HUES48 (cell line): ENCODE data around the gene LYPD3.
A peak's percentile ranks its signal among the peaks of the same experiment; 100 is the strongest.
"Not testable (repeated sequence)": the region's sequence is repeated elsewhere in the genome, so short reads cannot be mapped to it uniquely, and the experiment has no call there.

ENCODE experiments used
- H3K27ac ChIP-seq: one replicate; pipeline ENCODE4 v1.7.0; 2013; ENCODE audit warnings: low read depth, low read length, inconsistent platforms
- H3K27me3 ChIP-seq: 2 replicates; pipeline ENCODE4 v1.6.1; 2013; ENCODE audit warnings: mild to moderate bottlenecking, low read length; ENCODE audit not compliant: control insufficient read depth, insufficient read depth
- H3K36me3 ChIP-seq: 2 replicates; pipeline ENCODE4 v1.6.1; 2013; ENCODE audit warnings: low read length; ENCODE audit not compliant: control insufficient read depth, insufficient read depth
- H3K4me1 ChIP-seq: 2 replicates; pipeline ENCODE4 v1.6.1; 2013; ENCODE audit warnings: mild to moderate bottlenecking, low read length; ENCODE audit not compliant: control insufficient read depth, insufficient read depth
- H3K4me3 ChIP-seq: 2 replicates; pipeline ENCODE4 v1.5.1; 2013; ENCODE audit warnings: mild to moderate bottlenecking, low read depth, low read length
- H3K9ac ChIP-seq: 2 replicates; pipeline ENCODE4 v1.6.1; 2013; ENCODE audit warnings: mild to moderate bottlenecking, low read depth, low read length, moderate library complexity
- H3K9me3 ChIP-seq: 2 replicates; pipeline ENCODE4 v1.6.1; 2013; ENCODE audit warnings: low read length; ENCODE audit not compliant: control insufficient read depth, insufficient read depth

LYPD3 gene

GRCh38 chr19:43465468-43466120 is at the start of gene LYPD3:
TSS of gene LYPD3 (minus strand) at chr19:43465608. CDS start at chr19:43465571, 37 bp downstream.
- 0 out of 2 replicates have a peak, but pooled peaks cover 3% of the 10 kb centered on the region for H3K4me1 ChIP-seq
- peaks cover 23% of the 10 kb centered on the region for H3K27me3 ChIP-seq
- no peaks in the 10 kb centered on the region for H3K36me3 ChIP-seq
- H3K27ac ChIP-seq, result no peak within 1 kb of the TSS
- H3K4me3 ChIP-seq, result peak within 1 kb of the TSS; percentile 94
- no peak within 1 kb of the TSS for H3K9ac ChIP-seq
- H3K9me3 ChIP-seq, result no peaks in the 10 kb centered on the region

- H3K4me3 ChIP-seq, H3K9me3 ChIP-seq, H3K9ac ChIP-seq, H3K27me3 ChIP-seq, H3K4me1 ChIP-seq, H3K27ac ChIP-seq: not testable (repeated sequence)
- H3K36me3 ChIP-seq, result peaks cover 11% of the 10 kb centered on the region; the same call in 1 of the 2 replicates
Measured at GRCh38 chr19:43512399-43512798, 47.0 kb upstream of the LYPD3 start.

GRCh38 chr19:43511324-43511723 is 45.9 kb upstream of the LYPD3 start:
- peaks cover 11% of the 10 kb centered on the region; the same call in 1 of the 2 replicates for H3K36me3 ChIP-seq
- no peaks in the 10 kb centered on the region for H3K4me1 ChIP-seq
- H3K9me3 ChIP-seq, result no peaks in the 10 kb centered on the region
- no peak overlapping the region for H3K4me3 ChIP-seq
- H3K27me3 ChIP-seq, result no peaks in the 10 kb centered on the region
- no peak overlapping the region for H3K9ac ChIP-seq
- H3K27ac ChIP-seq, result no peak overlapping the region

GRCh38 chr19:43510713-43511112 is 45.3 kb upstream of the LYPD3 start:
- Histone ChIP-seq H3K9ac (no peak overlapping the region), H3K4me1 (no peaks in the 10 kb centered on the region), H3K4me3 (no peak overlapping the region), H3K27me3 (no peaks in the 10 kb centered on the region), H3K27ac (no peak overlapping the region), H3K9me3 (no peaks in the 10 kb centered on the region), H3K36me3 (peaks cover 11% of the 10 kb centered on the region; the same call in 1 of the 2 replicates)

DNA sequence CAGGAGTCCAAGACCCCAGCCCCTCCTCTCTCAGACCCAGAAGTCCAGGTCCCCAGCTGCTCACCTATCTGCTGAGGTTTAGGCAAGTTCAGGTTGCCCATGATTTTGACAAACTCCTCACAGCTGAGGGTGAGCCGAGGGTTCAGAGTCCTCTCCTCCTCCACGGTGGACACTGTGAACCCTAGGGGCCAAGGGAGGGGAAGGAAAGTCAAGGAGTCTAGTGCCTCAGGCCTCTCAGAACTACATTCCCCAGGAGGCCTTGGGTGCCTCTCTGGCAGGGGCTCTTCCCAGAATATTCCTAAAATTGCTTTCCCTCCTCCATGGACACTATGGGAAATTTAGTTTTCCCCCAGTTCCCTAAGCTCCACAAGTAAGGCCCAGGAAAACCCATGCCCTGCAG is 42.5 kb upstream of the LYPD3 start:
- Histone ChIP-seq H3K27me3 (peaks cover 10% of the 10 kb centered on the region), H3K4me1 (no peaks in the 10 kb centered on the region; the same call in 1 of the 2 replicates), H3K4me3 (no peak overlapping the region), H3K9me3 (no peaks in the 10 kb centered on the region), H3K9ac (no peak overlapping the region), H3K27ac (no peak overlapping the region), H3K36me3 (peaks cover 11% of the 10 kb centered on the region; the same call in 1 of the 2 replicates)

DNA sequence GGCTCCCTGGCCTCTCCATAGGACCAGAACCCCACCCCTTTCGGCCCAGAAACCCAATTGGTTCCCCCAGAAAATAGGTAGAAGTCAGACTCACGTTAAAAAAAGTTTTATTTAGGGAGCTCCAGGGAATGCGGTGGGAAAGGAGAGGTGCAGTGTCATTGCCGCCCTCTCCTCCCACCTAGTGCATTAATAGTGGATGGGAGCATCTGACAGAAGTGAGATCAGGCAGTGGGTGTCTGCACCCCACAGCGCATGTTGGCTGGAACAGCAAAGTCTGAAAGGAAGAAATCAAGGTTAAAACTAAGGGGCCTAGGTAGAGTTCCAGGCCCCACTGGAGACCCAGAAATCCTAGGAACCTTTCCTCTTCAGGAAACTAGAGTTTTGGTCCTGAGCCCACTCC is 41.2 kb upstream of the LYPD3 start:
- no peaks in the 10 kb centered on the region; the same call in 1 of the 2 replicates for H3K4me1 ChIP-seq

DNA sequence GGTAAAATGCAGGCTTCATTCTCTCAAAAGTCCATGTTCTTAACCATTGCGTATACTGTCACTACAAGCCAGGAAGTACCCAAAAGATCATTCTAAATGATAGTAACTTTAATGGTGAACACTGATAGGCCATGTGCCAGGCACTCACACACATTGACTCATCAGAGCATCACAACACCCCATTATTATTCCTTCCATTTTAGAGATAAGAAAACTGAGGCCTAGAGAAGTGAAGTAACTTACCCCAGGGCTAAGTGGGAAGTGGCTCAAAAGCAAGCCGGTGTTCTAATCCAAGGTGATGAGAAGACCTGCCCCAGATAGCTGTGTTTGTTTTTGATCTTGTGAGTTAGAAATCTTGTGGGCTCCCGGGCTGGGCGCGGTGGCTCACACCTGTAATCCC is 40.5 kb upstream of the LYPD3 start:
- H3K27ac ChIP-seq, result no peak overlapping the region
- H3K9ac ChIP-seq, result no peak overlapping the region
- H3K9me3 ChIP-seq, result no peaks in the 10 kb centered on the region
- H3K4me3 ChIP-seq, result no peak overlapping the region
- H3K4me1 ChIP-seq, result no peaks in the 10 kb centered on the region; the same call in 1 of the 2 replicates
- peaks cover 9% of the 10 kb centered on the region; the same call in 1 of the 2 replicates for H3K36me3 ChIP-seq
- H3K27me3 ChIP-seq, result peaks cover 14% of the 10 kb centered on the region

More for the DNA sequence above, 41.2 kb upstream of the LYPD3 start:
- H3K4me3 ChIP-seq, result no peak overlapping the region
- peaks cover 11% of the 10 kb centered on the region; the same call in 1 of the 2 replicates for H3K36me3 ChIP-seq
- no peak overlapping the region for H3K27ac ChIP-seq
- peaks cover 14% of the 10 kb centered on the region for H3K27me3 ChIP-seq
- no peak overlapping the region for H3K9ac ChIP-seq
- H3K9me3 ChIP-seq, result no peaks in the 10 kb centered on the region

DNA sequence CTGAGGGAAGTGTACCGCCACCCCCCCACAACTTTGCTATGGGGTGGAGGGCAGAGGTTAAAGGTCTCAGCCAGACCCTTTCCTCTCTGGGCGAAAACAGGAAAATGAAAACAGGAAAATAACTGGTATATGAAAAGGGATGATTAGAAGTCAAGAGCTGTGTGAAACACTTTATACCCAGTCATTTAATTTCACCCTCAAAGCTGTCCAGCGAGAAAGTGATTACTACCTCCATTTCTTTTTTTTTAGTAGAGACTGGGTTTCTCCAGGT is 39.7 kb upstream of the LYPD3 start:
- no peaks in the 10 kb centered on the region for H3K9me3 ChIP-seq
- H3K9ac ChIP-seq, result no peak overlapping the region
- H3K4me1 ChIP-seq, result no peaks in the 10 kb centered on the region; the same call in 1 of the 2 replicates
- H3K36me3 ChIP-seq, result peaks cover 8% of the 10 kb centered on the region; the same call in 1 of the 2 replicates
- H3K27ac ChIP-seq, result no peak overlapping the region
- peaks cover 14% of the 10 kb centered on the region for H3K27me3 ChIP-seq
- peak overlapping the region; percentile 78; the same call in 1 of the 2 replicates for H3K4me3 ChIP-seq

GRCh38 chr19:43504426-43505185 is 39.2 kb upstream of the LYPD3 start, which contains the start of gene PHLDB3:
TSS of gene PHLDB3 (minus strand) at chr19:43504746. CDS start at chr19:43504118, 628 bp downstream.
- H3K27ac ChIP-seq, result no peak within 1 kb of the TSS
- peaks cover 8% of the 10 kb centered on the region; the same call in 1 of the 2 replicates for H3K36me3 ChIP-seq
- no peaks in the 10 kb centered on the region; the same call in 1 of the 2 replicates for H3K4me1 ChIP-seq
- peak within 1 kb of the TSS; percentile 1; the same call in 1 of the 2 replicates for H3K9ac ChIP-seq
- H3K27me3 ChIP-seq, result peaks cover 14% of the 10 kb centered on the region
- peak within 1 kb of the TSS; percentile 78 for H3K4me3 ChIP-seq
- H3K9me3 ChIP-seq, result no peaks in the 10 kb centered on the region

- peaks cover 14% of the 10 kb centered on the region for H3K27me3 ChIP-seq
- H3K4me3 ChIP-seq, result peak overlapping the region; percentile 78
- H3K9ac ChIP-seq, result peak overlapping the region; percentile 1; the same call in 1 of the 2 replicates
- no peak overlapping the region for H3K27ac ChIP-seq
- H3K9me3 ChIP-seq, result no peaks in the 10 kb centered on the region
- no peaks in the 10 kb centered on the region; the same call in 1 of the 2 replicates for H3K4me1 ChIP-seq
- H3K36me3 ChIP-seq, result peaks cover 6% of the 10 kb centered on the region; the same call in 1 of the 2 replicates
Measured at GRCh38 chr19:43503501-43504425, 38.4 kb upstream of the LYPD3 start.
